Stomach (tissue), 4 donors: ENCODE data around the gene LMNTD2.

Experiments used
- POLR2A ChIP-seq, 4 donors: fragments of 450-650 bp; IDR thresholded peaks; one replicate each; pipeline ENCODE4 v1.6.1; 2016; ENCODE audit warnings: antibody characterized with exemption in 4 of 4, control low read depth in 2 of 4, mild to moderate bottlenecking in 1 of 4, moderate library complexity in 1 of 4
- POLR2AphosphoS5 ChIP-seq, 3 donors: sonication (generic); formaldehyde crosslinking; IDR thresholded peaks; one replicate each; pipeline ENCODE4 v1.6.1; 2016; ENCODE audit warnings: antibody characterized with exemption in 3 of 3
- TF ChIP-seq, protein P1 (sequence below), 7 experiments: fragments of 450-650 bp in 4 of 7; fragments of 200-600 bp in 3 of 7; sonication (generic) in 3 of 7; IDR thresholded peaks; one replicate each; pipeline ENCODE4 v1.5.1; 2016 to 2019; ENCODE audit warnings: antibody characterized with exemption in 7 of 7, control low read depth in 2 of 7, mild to moderate bottlenecking in 1 of 7

DNA sequence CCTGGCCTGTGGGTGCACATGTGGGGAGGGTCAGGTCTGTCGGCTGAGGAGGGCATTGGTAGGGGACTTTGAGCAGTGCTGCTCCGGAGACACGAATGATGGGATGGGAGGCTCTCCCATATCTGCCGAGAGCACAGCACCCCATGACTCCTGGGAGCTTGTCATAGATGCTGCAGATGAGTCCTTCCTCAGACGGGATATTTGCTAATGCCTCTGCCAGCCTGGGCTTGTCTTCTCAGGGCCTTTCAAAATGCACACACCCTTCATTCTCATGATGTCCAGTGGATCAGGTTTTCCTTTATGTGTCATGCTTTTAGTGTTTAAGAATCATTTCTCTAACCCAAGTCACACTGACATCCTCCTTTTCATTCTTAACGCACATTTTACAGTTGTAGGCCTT is 45.4 kb downstream of the LMNTD2 start:
- TF ChIP-seq, protein P1, sequence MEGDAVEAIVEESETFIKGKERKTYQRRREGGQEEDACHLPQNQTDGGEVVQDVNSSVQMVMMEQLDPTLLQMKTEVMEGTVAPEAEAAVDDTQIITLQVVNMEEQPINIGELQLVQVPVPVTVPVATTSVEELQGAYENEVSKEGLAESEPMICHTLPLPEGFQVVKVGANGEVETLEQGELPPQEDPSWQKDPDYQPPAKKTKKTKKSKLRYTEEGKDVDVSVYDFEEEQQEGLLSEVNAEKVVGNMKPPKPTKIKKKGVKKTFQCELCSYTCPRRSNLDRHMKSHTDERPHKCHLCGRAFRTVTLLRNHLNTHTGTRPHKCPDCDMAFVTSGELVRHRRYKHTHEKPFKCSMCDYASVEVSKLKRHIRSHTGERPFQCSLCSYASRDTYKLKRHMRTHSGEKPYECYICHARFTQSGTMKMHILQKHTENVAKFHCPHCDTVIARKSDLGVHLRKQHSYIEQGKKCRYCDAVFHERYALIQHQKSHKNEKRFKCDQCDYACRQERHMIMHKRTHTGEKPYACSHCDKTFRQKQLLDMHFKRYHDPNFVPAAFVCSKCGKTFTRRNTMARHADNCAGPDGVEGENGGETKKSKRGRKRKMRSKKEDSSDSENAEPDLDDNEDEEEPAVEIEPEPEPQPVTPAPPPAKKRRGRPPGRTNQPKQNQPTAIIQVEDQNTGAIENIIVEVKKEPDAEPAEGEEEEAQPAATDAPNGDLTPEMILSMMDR (IDR thresholded peaks at IDR 0.05), result no peak
- TF ChIP-seq POLR2AphosphoS5 (IDR thresholded peaks at IDR 0.05) (no peak), POLR2A (IDR thresholded peaks at IDR 0.05) (no peak)
